GM21529 (cell line): ENCODE results near the gene ANKRD13D.

Experiments used
- ATAC-seq: cut with Tn5 transposase; IDR thresholded peaks from one replicate; pipeline ENCODE4 v1.9.1; 2021; ENCODE audit not compliant: unreplicated experiment

Gene ANKRD13D

DNA sequence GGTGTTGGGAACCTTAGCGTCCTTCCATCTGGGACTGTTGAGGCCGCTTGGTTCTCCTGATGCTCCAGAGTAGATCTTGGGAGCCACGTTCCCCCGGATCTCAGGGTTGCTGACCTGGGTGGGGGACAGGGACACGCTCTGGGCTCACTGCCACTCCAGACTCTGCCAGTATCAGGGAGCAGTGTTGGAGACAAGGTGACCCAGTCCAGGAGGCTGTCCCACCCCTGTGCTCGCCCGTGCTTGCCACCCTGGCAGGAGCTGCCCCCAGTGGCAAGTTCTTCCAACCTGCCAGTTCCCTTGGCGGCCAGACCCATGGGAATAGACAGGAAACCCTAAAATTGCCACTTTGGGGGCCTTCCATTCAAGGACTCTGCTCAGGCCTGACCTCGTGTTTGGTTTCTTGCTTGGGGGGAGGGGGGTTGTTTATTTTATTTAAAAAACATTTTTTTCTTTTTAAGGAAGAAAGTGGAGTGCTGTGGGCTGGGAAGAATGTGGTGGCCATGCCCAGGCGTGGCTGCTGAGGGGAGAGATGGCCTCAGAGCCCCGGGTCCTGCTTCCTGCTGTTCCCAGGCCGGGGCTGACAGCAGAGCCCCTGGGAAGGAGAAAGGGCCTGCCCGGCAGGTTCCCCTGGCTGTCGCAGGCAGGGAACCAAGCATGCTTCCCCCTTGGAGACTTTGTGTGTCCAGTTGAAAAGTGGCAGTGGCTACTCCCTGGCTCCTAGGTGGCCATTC lies 15.7 kb upstream of the ANKRD13D start:
- no peak for ATAC-seq

- ATAC-seq: no peak
Observed at GRCh38 chr11:67274768-67275605, 14.1 kb upstream of the ANKRD13D start.

GRCh38 chr11:67275606-67276409 lies 13.3 kb upstream of the ANKRD13D start:
- no peak for ATAC-seq

DNA sequence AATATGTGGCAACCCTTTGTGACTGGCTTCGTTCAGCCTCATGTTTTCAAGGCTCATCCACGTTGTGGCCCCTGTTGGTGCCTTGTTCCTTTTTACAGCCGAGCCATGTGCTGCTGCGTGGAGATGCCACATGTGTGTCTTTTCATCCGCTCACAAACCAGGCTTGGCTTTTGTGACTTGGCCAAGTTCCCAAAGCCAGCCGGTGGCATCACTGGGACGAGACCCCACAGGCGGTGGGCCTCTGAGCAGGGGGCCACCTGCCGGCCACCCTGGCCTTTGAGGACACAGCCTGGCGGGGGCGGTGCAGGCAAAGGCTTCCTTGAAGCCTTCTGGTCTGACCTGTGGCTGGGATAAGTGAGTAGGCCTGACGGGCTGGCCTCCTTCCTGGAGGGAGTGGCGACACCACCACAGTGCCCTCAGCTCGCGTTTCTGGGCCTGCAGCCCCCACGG lies 12.3 kb upstream of the ANKRD13D start:
- peak; percentile 27 for ATAC-seq

DNA sequence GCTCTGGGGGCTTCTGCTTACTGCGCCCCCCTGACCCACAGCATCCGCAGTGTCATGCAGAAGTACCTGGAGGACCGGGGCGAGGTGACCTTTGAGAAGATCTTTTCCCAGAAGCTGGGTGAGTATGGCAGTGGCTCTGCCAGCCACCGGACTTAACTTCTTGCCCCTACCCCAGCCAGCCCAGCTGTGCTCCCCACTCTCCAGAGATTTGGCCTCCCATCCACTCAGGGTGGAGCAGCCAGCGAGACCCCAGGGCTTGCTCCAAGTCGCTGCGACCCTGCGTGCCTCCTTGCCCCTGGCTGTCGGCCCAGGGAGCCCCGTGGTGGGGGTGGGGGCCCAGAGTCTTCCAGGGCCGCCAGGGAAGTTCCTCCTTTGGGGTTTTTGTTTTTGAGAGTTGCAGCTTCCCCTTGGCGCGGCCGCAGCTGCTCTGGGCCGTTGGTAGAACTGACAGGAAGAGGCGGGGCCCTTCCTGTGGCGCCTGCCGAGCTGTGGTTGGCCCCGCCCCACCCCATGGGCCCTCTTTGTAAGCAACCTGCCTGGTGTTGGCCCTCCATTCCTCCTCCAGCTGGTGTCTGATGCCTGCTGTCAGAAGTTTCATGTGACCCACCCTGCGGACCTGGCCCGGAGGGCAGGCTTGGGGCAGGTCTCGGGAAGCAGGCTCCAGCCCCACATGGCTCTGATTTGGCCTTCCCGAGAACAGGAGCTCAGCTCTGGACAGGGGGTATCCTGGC lies 11.7 kb upstream of the ANKRD13D start:
- peak; percentile 71 for ATAC-seq

- ATAC-seq: no peak
Observed at GRCh38 chr11:67278135-67278938, 10.8 kb upstream of the ANKRD13D start.

- no peak for ATAC-seq
Observed at GRCh38 chr11:67278939-67279588, 10.0 kb upstream of the ANKRD13D start.

- no peak for ATAC-seq
Observed at GRCh38 chr11:67279589-67280340, 9.3 kb upstream of the ANKRD13D start.

DNA sequence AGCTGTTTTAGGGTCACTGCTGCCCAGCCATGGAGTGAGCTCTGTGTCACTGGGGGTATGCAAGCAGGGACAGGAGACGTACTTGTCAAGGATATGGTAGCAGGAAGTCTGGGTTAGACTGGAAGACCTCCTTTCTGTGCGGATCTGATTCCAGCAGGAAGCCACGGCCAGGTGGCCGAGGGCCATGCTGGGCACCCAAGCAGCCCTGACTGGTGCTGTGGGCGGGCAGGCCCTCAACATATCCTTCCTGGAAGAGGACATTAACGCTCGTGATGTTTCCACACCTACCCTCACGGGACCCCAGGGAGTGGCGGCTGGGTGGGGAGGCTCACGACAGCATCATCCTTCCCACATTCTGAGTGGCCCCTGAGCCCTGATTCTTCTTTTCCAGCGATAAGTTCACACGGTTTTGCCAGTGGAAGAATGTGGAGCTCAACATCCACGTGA lies 8.7 kb upstream of the ANKRD13D start:
- ATAC-seq: no peak

GRCh38 chr11:67280788-67281551 lies 8.1 kb upstream of the ANKRD13D start:
- no peak for ATAC-seq

- no peak for ATAC-seq
Observed at GRCh38 chr11:67281552-67282150, 7.5 kb upstream of the ANKRD13D start.

GRCh38 chr11:67282155-67282875 lies 6.8 kb upstream of the ANKRD13D start:
- no peak for ATAC-seq

- no peak for ATAC-seq
Observed at GRCh38 chr11:67282876-67283371, 6.2 kb upstream of the ANKRD13D start.

GRCh38 chr11:67283481-67283963 lies 5.6 kb upstream of the ANKRD13D start:
- ATAC-seq: no peak

- no peak for ATAC-seq
Observed at GRCh38 chr11:67284811-67285540, 4.1 kb upstream of the ANKRD13D start.
